ENCODE measurements around the gene TENT5C. TPM values are rescaled to one million over a fixed set of nuclear protein-coding genes. Genes with fewer than 3 reads are reported as not detected.

TENT5C gene
- total and polyA plus RNA-seq, 9 of the 15 experiments (the other 6 are each of a cell fraction or from before 2014, with no cell fraction given): 1.8 to 7.7 (median 4.0) TPM

DNA sequence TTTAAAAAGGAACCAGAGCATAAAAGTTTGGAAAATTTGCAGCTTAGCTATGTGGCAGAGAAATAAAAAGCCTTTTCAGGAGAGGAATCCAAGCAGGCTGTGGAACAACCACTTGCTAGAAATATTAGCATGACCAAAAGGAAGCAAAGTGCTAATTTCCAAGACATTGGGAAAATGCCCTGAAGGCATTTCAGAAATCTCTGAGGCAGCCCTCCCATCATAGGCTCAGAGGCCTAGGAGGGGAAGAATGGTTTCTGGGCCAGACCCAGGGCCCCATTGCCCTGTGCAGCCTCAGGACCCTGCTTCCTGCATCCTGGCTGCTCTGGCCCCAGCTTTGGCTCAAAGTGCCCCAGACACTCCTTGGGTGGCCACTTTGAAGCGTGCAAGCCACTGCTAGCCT, 56.8 kb downstream of the TENT5C start:
- intact Hi-C loops (cut with micrococcal nuclease): no loop called here
- Histone ChIP-seq H3K79me2 (ENCODE audit: control insufficient read depth, insufficient read depth, low read length) (no peaks in the 10 kb centered on the region), H3K9me3 (replicated peaks; ENCODE audit: control insufficient read depth, insufficient read depth, low read depth, low read length) (no peaks in the 10 kb centered on the region), H3K4me3 (no peak overlapping the region), H3K27me3 (ENCODE audit: control insufficient read depth in 2 of 2, insufficient read depth in 2 of 2, low read length in 2 of 2) (no peaks in the 10 kb centered on the region), H3K9me1 (ENCODE audit: control insufficient read depth, insufficient read depth, low read length) (no peaks in the 10 kb centered on the region), H2AFZ (ENCODE audit: low read depth, low read length) (no peak overlapping the region), H4K20me1 (replicated peaks; ENCODE audit: control insufficient read depth, insufficient read depth, low read length) (no peaks in the 10 kb centered on the region), H3K4me2 (ENCODE audit: insufficient read depth, low read length) (no peak overlapping the region), H3K27ac (ENCODE audit: extremely low read depth, low read depth, low read length) (no peak overlapping the region), H3K9ac (ENCODE audit: insufficient read depth in 1 of 2, low read depth in 2 of 2, low read length in 2 of 2) (no peak overlapping the region), H3K4me1 (replicated peaks in 1 of 2; ENCODE audit: control insufficient read depth in 2 of 2, insufficient read depth in 2 of 2, low read length in 2 of 2) (peaks cover 32 to 57% of the 10 kb centered on the region in 2 experiments), H3K36me3 (ENCODE audit: control insufficient read depth, insufficient read depth, low read length) (no peaks in the 10 kb centered on the region)
- no peak for ATAC-seq
- no peak for FAIRE-seq
- ChIA-PET POLR2A (interaction anchor here (0.6 to 3.7 kb wide), 3 partner anchors 7 to 1625 kb away, joined by 4 to 22 read pairs (median 4); no protein-coding TSS in a partner anchor), CTCF (ENCODE audit: low intra/inter-chr PET ratio) (no interaction called here)
- BruUV-seq (replicated peaks): no TSS peak
- in situ Hi-C loops (cut with MboI): no loop called here
- 79% methylated on average over 1 of the region's 1 CpG for WGBS (ENCODE audit: insufficient coverage, low coverage, missing lambda C conversion rate)
- no peak for TF ChIP-seq SAFB2 (IDR thresholded peaks at IDR 0.05; ENCODE audit: borderline replicate concordance, low read depth, low read length, severe bottlenecking)
- TF ChIP-seq, protein P1, sequence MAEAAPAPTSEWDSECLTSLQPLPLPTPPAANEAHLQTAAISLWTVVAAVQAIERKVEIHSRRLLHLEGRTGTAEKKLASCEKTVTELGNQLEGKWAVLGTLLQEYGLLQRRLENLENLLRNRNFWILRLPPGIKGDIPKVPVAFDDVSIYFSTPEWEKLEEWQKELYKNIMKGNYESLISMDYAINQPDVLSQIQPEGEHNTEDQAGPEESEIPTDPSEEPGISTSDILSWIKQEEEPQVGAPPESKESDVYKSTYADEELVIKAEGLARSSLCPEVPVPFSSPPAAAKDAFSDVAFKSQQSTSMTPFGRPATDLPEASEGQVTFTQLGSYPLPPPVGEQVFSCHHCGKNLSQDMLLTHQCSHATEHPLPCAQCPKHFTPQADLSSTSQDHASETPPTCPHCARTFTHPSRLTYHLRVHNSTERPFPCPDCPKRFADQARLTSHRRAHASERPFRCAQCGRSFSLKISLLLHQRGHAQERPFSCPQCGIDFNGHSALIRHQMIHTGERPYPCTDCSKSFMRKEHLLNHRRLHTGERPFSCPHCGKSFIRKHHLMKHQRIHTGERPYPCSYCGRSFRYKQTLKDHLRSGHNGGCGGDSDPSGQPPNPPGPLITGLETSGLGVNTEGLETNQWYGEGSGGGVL (CRISPR knock-in tag; IDR thresholded peaks at IDR 0.05): no peak
- DNase-seq (ENCODE audit: extremely low read depth in 1 of 4, low spot score in 3 of 4): no peak

Measured in K562 (cell line).